Upper lobe of left lung (tissue), 4 donors: ENCODE results near the gene BNIP1.

Experiments used
- CTCF ChIP-seq, 6 experiments: fragments of 450-650 bp in 4 of 6; fragments of 200-600 bp in 2 of 6; sonication (generic) in 2 of 6; IDR thresholded peaks; one replicate each; pipeline ENCODE4 v1.5.1; 2016 to 2019; ENCODE audit warnings: antibody characterized with exemption in 6 of 6
- POLR2A ChIP-seq, 4 donors: fragments of 450-650 bp; IDR thresholded peaks; one replicate each; pipeline ENCODE4 v1.5.1; 2016 to 2017; ENCODE audit warnings: antibody characterized with exemption in 4 of 4, mild to moderate bottlenecking in 2 of 4
- POLR2AphosphoS5 ChIP-seq, 2 donors: sonication (generic); formaldehyde crosslinking; IDR thresholded peaks; one replicate each; pipeline ENCODE4 v1.5.1; 2017; ENCODE audit warnings: antibody characterized with exemption in 2 of 2

- TF ChIP-seq CTCF (IDR thresholded peaks at IDR 0.05) (no peak), POLR2AphosphoS5 (IDR thresholded peaks at IDR 0.05) (no peak), POLR2A (IDR thresholded peaks at IDR 0.05) (no peak)
Measured at GRCh38 chr5:173163219-173163618, 18.9 kb downstream of the BNIP1 start.
